Ishikawa (cell line): ENCODE results near the gene SSBP3.

Experiments
- CEBPB ChIP-seq: IDR thresholded peaks from 2 replicates; pipeline ENCODE4 v1.6.1; 2012
- CREB1 ChIP-seq: IDR thresholded peaks from 2 replicates; pipeline ENCODE4 v1.6.1; 2012; ENCODE audit warnings: low read depth
- EGR1 ChIP-seq: IDR thresholded peaks from 2 replicates; pipeline ENCODE4 v1.6.1; 2012
- EP300 ChIP-seq: IDR thresholded peaks from 2 replicates; pipeline ENCODE4 v1.6.1; 2012; ENCODE audit warnings: borderline replicate concordance
- FOXM1 ChIP-seq: IDR thresholded peaks from 2 replicates; pipeline ENCODE4 v1.6.1; 2012; ENCODE audit warnings: low read depth, borderline replicate concordance
- NFIC ChIP-seq: IDR thresholded peaks from 2 replicates; pipeline ENCODE4 v1.6.1; 2012
- RAD21 ChIP-seq: IDR thresholded peaks from 2 replicates; pipeline ENCODE4 v1.6.1; 2012; ENCODE audit warnings: low read depth
- REST ChIP-seq: IDR thresholded peaks from 2 replicates; pipeline ENCODE4 v1.6.1; 2012; ENCODE audit warnings: low read depth, mild to moderate bottlenecking
- TAF1 ChIP-seq: IDR thresholded peaks from 2 replicates; pipeline ENCODE4 v1.6.1; 2012; ENCODE audit warnings: low read depth, mild to moderate bottlenecking
- TCF12 ChIP-seq: IDR thresholded peaks from 2 replicates; pipeline ENCODE4 v1.6.1; 2012; ENCODE audit warnings: low read depth
- TEAD4 ChIP-seq: IDR thresholded peaks from 2 replicates; pipeline ENCODE4 v1.6.1; 2012
- ZBTB7A ChIP-seq: IDR thresholded peaks from 2 replicates; pipeline ENCODE4 v1.6.1; 2012; ENCODE audit warnings: low read depth
- TF ChIP-seq, protein P1 (sequence below): IDR thresholded peaks from 2 replicates; pipeline ENCODE4 v1.6.1; 2012
- TF ChIP-seq, protein P2 (sequence below): IDR thresholded peaks from 2 replicates; pipeline ENCODE4 v1.6.1; 2012

SSBP3 gene

DNA sequence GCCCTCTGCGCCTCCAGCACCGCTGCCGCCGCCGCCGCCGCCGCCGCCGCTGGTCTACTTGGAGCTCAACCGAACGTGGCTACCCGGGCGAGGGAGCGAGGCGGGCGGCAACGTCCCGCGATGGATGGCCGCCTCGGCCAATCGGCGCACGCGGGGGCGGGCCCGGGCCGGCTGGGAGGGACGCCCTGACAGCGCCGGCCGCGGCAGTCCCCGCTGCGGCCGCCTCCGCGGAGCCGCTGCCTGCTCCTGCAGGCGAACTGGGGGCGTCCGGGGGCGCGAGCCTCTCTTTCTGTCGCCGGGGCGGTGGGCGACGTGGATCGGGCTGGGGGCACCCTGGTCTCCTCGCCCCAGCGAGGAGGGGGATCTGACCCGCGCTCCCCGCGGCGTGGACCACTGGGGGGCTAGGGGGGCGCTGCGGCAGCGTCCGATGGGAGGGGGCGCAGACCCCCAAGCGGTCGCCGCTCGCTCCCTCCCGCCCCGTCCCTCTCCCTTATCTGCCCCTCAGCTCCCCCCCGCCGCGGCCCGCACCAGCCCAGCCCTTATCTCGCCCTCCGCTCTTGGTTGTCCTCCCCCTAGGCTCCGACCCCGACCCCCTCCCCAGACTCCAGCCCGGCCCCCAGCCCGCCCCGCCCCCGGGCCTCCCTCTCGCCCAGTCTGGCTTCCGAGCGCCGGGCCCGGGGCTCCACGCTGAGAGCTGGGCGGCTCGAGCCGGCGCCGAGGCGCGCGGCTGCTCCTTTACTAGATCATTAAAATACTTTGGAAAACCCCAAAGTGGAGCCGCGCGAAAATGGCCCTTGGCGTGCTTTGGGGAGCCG, at the start of gene SSBP3:
SSBP3 (minus strand) TSS at position 56 of the 815 bp plus-strand sequence.
- peak; percentile 34; the same call in 1 of the 2 replicates for TF ChIP-seq EP300
- no peak for TF ChIP-seq NFIC
- peak; percentile 38; the same call in 1 of the 2 replicates for TF ChIP-seq TAF1
- no peak for TF ChIP-seq CREB1
- TF ChIP-seq, protein P1, sequence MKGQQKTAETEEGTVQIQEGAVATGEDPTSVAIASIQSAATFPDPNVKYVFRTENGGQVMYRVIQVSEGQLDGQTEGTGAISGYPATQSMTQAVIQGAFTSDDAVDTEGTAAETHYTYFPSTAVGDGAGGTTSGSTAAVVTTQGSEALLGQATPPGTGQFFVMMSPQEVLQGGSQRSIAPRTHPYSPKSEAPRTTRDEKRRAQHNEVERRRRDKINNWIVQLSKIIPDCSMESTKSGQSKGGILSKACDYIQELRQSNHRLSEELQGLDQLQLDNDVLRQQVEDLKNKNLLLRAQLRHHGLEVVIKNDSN: no peak
- TF ChIP-seq ZBTB7A: peak; percentile 100

- TF ChIP-seq CEBPB (no peak), EP300 (no peak), TCF12 (no peak), NFIC (no peak), RAD21 (no peak), FOXM1 (no peak), CREB1 (no peak), EGR1 (no peak), TAF1 (no peak)
- TF ChIP-seq, protein P2, sequence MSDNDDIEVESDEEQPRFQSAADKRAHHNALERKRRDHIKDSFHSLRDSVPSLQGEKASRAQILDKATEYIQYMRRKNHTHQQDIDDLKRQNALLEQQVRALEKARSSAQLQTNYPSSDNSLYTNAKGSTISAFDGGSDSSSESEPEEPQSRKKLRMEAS: no peak
- TF ChIP-seq, protein P1: no peak
These were observed 47.3 kb upstream of the SSBP3 start for GRCh38 chr1:54453509-54453908.

DNA sequence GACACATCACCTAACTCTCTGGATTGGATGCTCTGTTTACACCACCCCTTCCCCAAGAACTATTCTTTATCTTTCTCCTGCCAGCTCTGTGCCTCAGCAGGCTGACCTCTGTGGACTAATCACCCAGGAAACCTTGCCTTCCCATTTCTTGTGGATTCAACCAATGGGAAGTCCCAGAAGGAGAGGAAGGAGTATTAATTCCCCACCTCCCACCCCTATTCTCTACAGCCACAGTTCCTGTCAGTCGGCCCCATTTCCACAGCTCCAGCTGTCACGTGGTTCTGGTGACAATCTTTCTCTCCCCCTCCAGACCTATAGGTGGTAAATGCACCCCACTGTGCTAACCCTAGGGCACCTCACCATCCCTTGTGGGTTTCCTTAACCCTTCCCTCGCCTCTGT, 46.8 kb upstream of the SSBP3 start:
- no peak for TF ChIP-seq NFIC
- no peak for TF ChIP-seq ZBTB7A
- TF ChIP-seq REST: no peak
- TF ChIP-seq RAD21: no peak
- TF ChIP-seq TEAD4: no peak
- TF ChIP-seq, protein P2: no peak
- TF ChIP-seq CEBPB: no peak
- TF ChIP-seq EGR1: no peak
- no peak for TF ChIP-seq FOXM1

GRCh38 chr1:54442185-54442584, 36.0 kb upstream of the SSBP3 start:
- TF ChIP-seq ZBTB7A (no peak), TCF12 (no peak)

- TF ChIP-seq, protein P1: peak; percentile 62
- TF ChIP-seq REST (no peak), FOXM1 (no peak), TAF1 (no peak), CREB1 (no peak)
- TF ChIP-seq, protein P2: no peak
These were observed 33.5 kb upstream of the SSBP3 start for GRCh38 chr1:54439550-54440223.
